Bronchial epithelial cell (primary cell): ENCODE results near the gene ZFR2. TPM values are rescaled to one million over a fixed set of nuclear protein-coding genes. Genes with fewer than 3 reads are reported as not detected.
"Not testable (repeated sequence)": the region's sequence is repeated elsewhere in the genome, so short reads cannot be mapped to it uniquely, and the experiment has no call there.

ENCODE experiments used
- DNase-seq: peaks from one replicate; pipeline ENCODE4 v3.0.0-alpha.2; 2010; ENCODE audit warnings: low read depth
- FAIRE-seq: peaks from 2 replicates; lab custom pipeline; 2011; peaks lifted over from hg19 to GRCh38; lab: Jason Lieb, UNC
- H3K27me3 ChIP-seq: 2 replicates; pipeline ENCODE4 v1.5.1; 2011; ENCODE audit warnings: low read length; ENCODE audit not compliant: control insufficient read depth, insufficient read depth
- H3K36me3 ChIP-seq: 2 replicates; pipeline ENCODE4 v1.5.1; 2011; ENCODE audit warnings: low read length; ENCODE audit not compliant: control insufficient read depth, insufficient read depth
- H3K4me3 ChIP-seq: 2 replicates; pipeline ENCODE4 v1.5.1; 2011; ENCODE audit warnings: mild to moderate bottlenecking, low read depth, low read length, control low read depth
- CTCF ChIP-seq: IDR thresholded peaks from 2 replicates; pipeline ENCODE4 v1.5.1; 2011; ENCODE audit warnings: mild to moderate bottlenecking, moderate library complexity, low read length, control low read depth, inconsistent platforms; ENCODE audit not compliant: insufficient read depth, severe bottlenecking
- total RNA-seq: library from RNA; depleted of rRNA; stranded (reverse); fragments of >200 nt; gene quantifications from 2 replicates; pipeline ENCODE4 v1.2.1, GENCODE V29; 2014

The ZFR2 gene
- total RNA-seq, 1 donor from 2014 or later: not detected

GRCh38 chr19:3881272-3882040 lies 12.6 kb upstream of the ZFR2 start:
- Histone ChIP-seq H3K4me3 (no peak overlapping the region), H3K27me3 (peaks cover 7% of the 10 kb centered on the region), H3K36me3 (no peaks in the 10 kb centered on the region)
- FAIRE-seq (no peak), DNase-seq (no peak)
- no peak for TF ChIP-seq CTCF

GRCh38 chr19:3880471-3881271 lies 11.8 kb upstream of the ZFR2 start, which contains the start of gene ATCAY:
Gene ATCAY (plus strand): TSS chr19:3880685. CDS start chr19:3885768, 5,083 bp downstream.
- FAIRE-seq: no peak
- peaks cover 7% of the 10 kb centered on the region for H3K27me3 ChIP-seq
- no peak for TF ChIP-seq CTCF
- no peaks in the 10 kb centered on the region for H3K36me3 ChIP-seq
- no peak for DNase-seq
- no peak within 1 kb of the TSS for H3K4me3 ChIP-seq

DNA sequence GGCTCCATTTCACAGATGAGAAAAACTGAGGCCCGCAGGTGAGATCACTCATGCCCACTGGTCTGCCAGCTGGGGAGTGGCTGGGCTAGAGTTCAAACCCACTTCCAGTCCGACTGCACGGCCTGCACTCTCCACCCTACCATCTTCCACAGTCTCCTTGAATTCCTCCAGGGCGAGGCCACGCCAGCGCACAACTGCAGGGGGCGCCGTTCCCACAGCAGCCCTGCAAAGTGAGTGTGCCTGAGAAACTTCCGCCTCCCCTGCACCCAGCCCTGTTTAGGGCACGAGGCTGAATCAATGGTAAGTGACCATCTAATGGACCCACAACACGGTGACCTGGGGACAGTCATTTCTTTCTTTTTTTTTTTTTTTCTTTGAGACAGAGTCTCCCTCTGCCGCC lies 10.8 kb upstream of the ZFR2 start:
- Histone ChIP-seq H3K36me3 (no peaks in the 10 kb centered on the region), H3K27me3 (peaks cover 7% of the 10 kb centered on the region), H3K4me3 (no peak overlapping the region)
- FAIRE-seq (no peak), DNase-seq (no peak)
- no peak for TF ChIP-seq CTCF

- not testable (repeated sequence) for H3K36me3 ChIP-seq, H3K4me3 ChIP-seq, FAIRE-seq, DNase-seq, H3K27me3 ChIP-seq
Measured at GRCh38 chr19:3874695-3875094, 5.9 kb upstream of the ZFR2 start.

DNA sequence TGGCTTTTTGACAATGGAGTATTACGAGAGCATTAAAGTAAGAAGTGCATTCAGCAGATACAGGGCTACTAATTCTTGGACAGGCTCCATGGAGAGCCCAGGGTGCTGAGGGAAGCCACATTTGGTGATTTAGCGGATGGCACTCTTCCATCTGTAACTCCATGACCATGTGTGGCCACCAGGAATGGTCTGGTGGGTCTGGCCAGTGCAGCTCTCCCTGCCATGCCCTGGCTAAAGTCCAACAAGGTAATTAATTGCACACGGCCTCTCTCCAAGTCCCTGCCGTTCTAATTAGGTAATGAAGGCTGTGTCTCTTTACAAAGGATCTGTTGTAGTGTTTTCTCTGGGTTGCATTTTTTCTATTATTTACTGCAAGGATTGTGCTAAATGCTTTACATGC lies 4.3 kb upstream of the ZFR2 start:
- Histone ChIP-seq H3K4me3 (no peak overlapping the region), H3K27me3 (peaks cover 1% of the 10 kb centered on the region), H3K36me3 (no peaks in the 10 kb centered on the region)
- no peak for TF ChIP-seq CTCF
- FAIRE-seq: no peak
- no peak for DNase-seq
